WERI-Rb-1 (cell line): ENCODE measurements around the gene SMU1.

Source experiments
- DNase-seq: peaks from one replicate; pipeline ENCODE4 v3.0.0-alpha.2; 2020
- H3K27ac ChIP-seq: fragments of 250-450 bp; sonication (Bioruptor Pico); 2 replicates; pipeline ENCODE4 v1.5.1; 2020; ENCODE audit warnings: mild to moderate bottlenecking, moderate library complexity
- H3K27me3 ChIP-seq: fragments of 250-450 bp; sonication (Bioruptor Pico); 2 replicates; pipeline ENCODE4 v1.5.1; 2021; ENCODE audit warnings: mild to moderate bottlenecking, low read depth, moderate library complexity; ENCODE audit not compliant: insufficient read depth, severe bottlenecking
- H3K36me3 ChIP-seq: fragments of 250-450 bp; sonication (Bioruptor Pico); 2 replicates; pipeline ENCODE4 v1.5.1; 2020; ENCODE audit warnings: mild to moderate bottlenecking, moderate library complexity
- H3K4me3 ChIP-seq: 2 replicates; pipeline ENCODE4 v1.5.1; 2011; ENCODE audit warnings: low read depth, mild to moderate bottlenecking, control low read depth, low read length
- H3K9me3 ChIP-seq: fragments of 250-450 bp; sonication (Bioruptor Pico); 2 replicates; pipeline ENCODE4 v1.5.1; 2021; ENCODE audit warnings: mild to moderate bottlenecking, moderate library complexity; ENCODE audit not compliant: severe bottlenecking
- CTCF ChIP-seq: IDR thresholded peaks from 2 replicates; pipeline ENCODE4 v1.5.1; 2011; ENCODE audit warnings: low read depth, mild to moderate bottlenecking, control low read depth, inconsistent platforms, low read length

SMU1 gene

GRCh38 chr9:33107762-33108161 lies 31.3 kb upstream of the SMU1 start:
- Histone ChIP-seq H3K27ac (no peak overlapping the region), H3K36me3 (no peaks in the 10 kb centered on the region), H3K27me3 (no peaks in the 10 kb centered on the region), H3K9me3 (no peaks in the 10 kb centered on the region), H3K4me3 (no peak overlapping the region)
- TF ChIP-seq CTCF: no peak
- DNase-seq: no peak

- Histone ChIP-seq H3K4me3 (no peak overlapping the region), H3K27ac (no peak overlapping the region), H3K36me3 (no peaks in the 10 kb centered on the region), H3K9me3 (no peaks in the 10 kb centered on the region), H3K27me3 (no peaks in the 10 kb centered on the region)
- no peak for TF ChIP-seq CTCF
- DNase-seq: no peak
Observed at GRCh38 chr9:33106827-33107621, 30.6 kb upstream of the SMU1 start.

- Histone ChIP-seq H3K36me3 (no peaks in the 10 kb centered on the region), H3K27me3 (no peaks in the 10 kb centered on the region), H3K4me3 (no peak overlapping the region), H3K27ac (no peak overlapping the region), H3K9me3 (no peaks in the 10 kb centered on the region)
- no peak for TF ChIP-seq CTCF
- DNase-seq: no peak
Observed at GRCh38 chr9:33106372-33106771, 29.9 kb upstream of the SMU1 start.

- Histone ChIP-seq H3K36me3 (no peaks in the 10 kb centered on the region), H3K27me3 (no peaks in the 10 kb centered on the region), H3K4me3 (no peak overlapping the region), H3K9me3 (no peaks in the 10 kb centered on the region), H3K27ac (no peak overlapping the region)
- no peak for TF ChIP-seq CTCF
- DNase-seq: no peak
Observed at GRCh38 chr9:33105959-33106358, 29.5 kb upstream of the SMU1 start.

GRCh38 chr9:33105504-33105903 lies 29.0 kb upstream of the SMU1 start:
- no peak overlapping the region for H3K4me3 ChIP-seq
- H3K27me3 ChIP-seq: no peaks in the 10 kb centered on the region
- no peak overlapping the region for H3K27ac ChIP-seq
- no peak for TF ChIP-seq CTCF
- no peaks in the 10 kb centered on the region for H3K36me3 ChIP-seq
- DNase-seq: no peak
- no peaks in the 10 kb centered on the region for H3K9me3 ChIP-seq

- H3K27ac ChIP-seq: no peak overlapping the region
- no peak overlapping the region for H3K4me3 ChIP-seq
- no peak for TF ChIP-seq CTCF
- H3K9me3 ChIP-seq: no peaks in the 10 kb centered on the region
- no peaks in the 10 kb centered on the region for H3K27me3 ChIP-seq
- no peaks in the 10 kb centered on the region for H3K36me3 ChIP-seq
- no peak for DNase-seq
Observed at GRCh38 chr9:33104401-33104800, 27.9 kb upstream of the SMU1 start.
